ENCODE measurements around the gene PSMF1. TPM values are rescaled to one million over a fixed set of nuclear protein-coding genes. Genes with fewer than 3 reads are reported as not detected.

The PSMF1 gene
- total RNA-seq, 1 donor from 2014 or later, result 129 TPM

- Mint-ChIP-seq H3K27ac (ENCODE audit: unreplicated experiment) (no peak overlapping the region), H3K9me3 (ENCODE audit: unreplicated experiment) (no peaks in the 10 kb centered on the region), H3K4me1 (ENCODE audit: unreplicated experiment) (no peaks in the 10 kb centered on the region), H3K4me3 (ENCODE audit: unreplicated experiment) (no peak overlapping the region), H3K27me3 (ENCODE audit: unreplicated experiment) (no peaks in the 10 kb centered on the region), H3K36me3 (ENCODE audit: unreplicated experiment) (peaks cover 31% of the 10 kb centered on the region)
- DNase-seq (ENCODE audit: extremely low spot score, unreplicated experiment), result peak; percentile 38
- TF ChIP-seq, protein P1, sequence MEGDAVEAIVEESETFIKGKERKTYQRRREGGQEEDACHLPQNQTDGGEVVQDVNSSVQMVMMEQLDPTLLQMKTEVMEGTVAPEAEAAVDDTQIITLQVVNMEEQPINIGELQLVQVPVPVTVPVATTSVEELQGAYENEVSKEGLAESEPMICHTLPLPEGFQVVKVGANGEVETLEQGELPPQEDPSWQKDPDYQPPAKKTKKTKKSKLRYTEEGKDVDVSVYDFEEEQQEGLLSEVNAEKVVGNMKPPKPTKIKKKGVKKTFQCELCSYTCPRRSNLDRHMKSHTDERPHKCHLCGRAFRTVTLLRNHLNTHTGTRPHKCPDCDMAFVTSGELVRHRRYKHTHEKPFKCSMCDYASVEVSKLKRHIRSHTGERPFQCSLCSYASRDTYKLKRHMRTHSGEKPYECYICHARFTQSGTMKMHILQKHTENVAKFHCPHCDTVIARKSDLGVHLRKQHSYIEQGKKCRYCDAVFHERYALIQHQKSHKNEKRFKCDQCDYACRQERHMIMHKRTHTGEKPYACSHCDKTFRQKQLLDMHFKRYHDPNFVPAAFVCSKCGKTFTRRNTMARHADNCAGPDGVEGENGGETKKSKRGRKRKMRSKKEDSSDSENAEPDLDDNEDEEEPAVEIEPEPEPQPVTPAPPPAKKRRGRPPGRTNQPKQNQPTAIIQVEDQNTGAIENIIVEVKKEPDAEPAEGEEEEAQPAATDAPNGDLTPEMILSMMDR (IDR thresholded peaks at IDR 0.05), result no peak
Observed at GRCh38 chr20:1160496-1160895, 42.1 kb downstream of the PSMF1 start.

- no peak overlapping the region for H3K4me3 Mint-ChIP-seq (ENCODE audit: unreplicated experiment)
- H3K4me1 Mint-ChIP-seq (ENCODE audit: unreplicated experiment), result no peaks in the 10 kb centered on the region
- no peak for DNase-seq (ENCODE audit: extremely low spot score, unreplicated experiment)
- no peaks in the 10 kb centered on the region for H3K27me3 Mint-ChIP-seq (ENCODE audit: unreplicated experiment)
- TF ChIP-seq, protein P1 (IDR thresholded peaks at IDR 0.05), result no peak
- peaks cover 31% of the 10 kb centered on the region for H3K36me3 Mint-ChIP-seq (ENCODE audit: unreplicated experiment)
- H3K27ac Mint-ChIP-seq (ENCODE audit: unreplicated experiment), result no peak overlapping the region
- H3K9me3 Mint-ChIP-seq (ENCODE audit: unreplicated experiment), result no peaks in the 10 kb centered on the region
Observed at GRCh38 chr20:1160991-1161390, 42.6 kb downstream of the PSMF1 start.

DNA sequence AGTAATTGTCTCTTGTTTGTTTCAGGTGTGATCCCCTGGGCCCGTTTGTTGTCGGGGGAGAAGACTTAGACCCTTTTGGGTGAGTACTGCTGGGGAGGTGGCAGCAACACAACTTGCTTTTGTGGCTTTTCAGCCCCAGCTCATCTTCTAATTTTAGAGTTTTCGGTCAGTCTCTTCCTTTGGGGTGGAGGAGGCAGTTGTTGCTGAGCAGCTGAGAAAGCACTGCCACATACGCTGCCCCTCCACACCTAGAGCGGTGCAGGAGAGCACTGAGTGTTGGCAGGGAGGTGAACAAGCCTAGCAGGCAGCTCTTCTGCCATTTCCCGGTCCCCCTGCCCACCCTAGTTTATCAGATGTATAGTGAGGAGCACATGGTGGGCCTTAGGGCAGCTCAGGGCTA is 44.7 kb downstream of the PSMF1 start:
- Mint-ChIP-seq H3K27me3 (ENCODE audit: unreplicated experiment) (no peaks in the 10 kb centered on the region), H3K4me3 (ENCODE audit: unreplicated experiment) (no peak overlapping the region), H3K27ac (ENCODE audit: unreplicated experiment) (no peak overlapping the region), H3K36me3 (ENCODE audit: unreplicated experiment) (peaks cover 41% of the 10 kb centered on the region), H3K9me3 (ENCODE audit: unreplicated experiment) (no peaks in the 10 kb centered on the region), H3K4me1 (ENCODE audit: unreplicated experiment) (no peaks in the 10 kb centered on the region)
- DNase-seq (ENCODE audit: extremely low spot score, unreplicated experiment), result peak; percentile 59
- TF ChIP-seq, protein P1 (IDR thresholded peaks at IDR 0.05), result no peak

- TF ChIP-seq, protein P1 (IDR thresholded peaks at IDR 0.05), result no peak
- H3K9me3 Mint-ChIP-seq (ENCODE audit: unreplicated experiment), result no peaks in the 10 kb centered on the region
- H3K36me3 Mint-ChIP-seq (ENCODE audit: unreplicated experiment), result peaks cover 46% of the 10 kb centered on the region
- no peak overlapping the region for H3K27ac Mint-ChIP-seq (ENCODE audit: unreplicated experiment)
- H3K4me3 Mint-ChIP-seq (ENCODE audit: unreplicated experiment), result no peak overlapping the region
- peak; percentile 17 for DNase-seq (ENCODE audit: extremely low spot score, unreplicated experiment)
- no peaks in the 10 kb centered on the region for H3K27me3 Mint-ChIP-seq (ENCODE audit: unreplicated experiment)
- no peaks in the 10 kb centered on the region for H3K4me1 Mint-ChIP-seq (ENCODE audit: unreplicated experiment)
Observed at GRCh38 chr20:1163653-1164052, 45.3 kb downstream of the PSMF1 start.

DNA sequence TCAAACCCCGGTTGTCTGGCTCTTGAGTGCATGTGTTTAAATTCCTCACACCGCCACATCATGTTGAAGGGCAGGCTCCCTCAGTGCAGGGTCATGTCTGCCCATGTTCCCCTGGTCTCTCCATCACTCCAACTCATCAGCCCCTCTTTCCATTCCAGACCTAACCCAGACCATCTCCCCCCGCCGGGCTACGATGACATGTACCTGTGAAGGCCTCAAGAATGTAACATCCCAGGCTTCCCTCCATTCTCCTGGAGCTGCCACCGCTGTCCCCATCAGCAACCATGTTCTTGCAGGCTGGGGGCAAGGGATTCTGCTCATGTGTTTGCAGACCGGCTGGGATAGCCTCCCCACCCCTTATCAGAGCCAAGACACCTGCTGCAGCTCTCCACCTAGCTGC is 46.5 kb downstream of the PSMF1 start:
- no peaks in the 10 kb centered on the region for H3K27me3 Mint-ChIP-seq (ENCODE audit: unreplicated experiment)
- H3K4me1 Mint-ChIP-seq (ENCODE audit: unreplicated experiment), result no peaks in the 10 kb centered on the region
- H3K9me3 Mint-ChIP-seq (ENCODE audit: unreplicated experiment), result no peaks in the 10 kb centered on the region
- TF ChIP-seq, protein P1 (IDR thresholded peaks at IDR 0.05), result no peak
- H3K36me3 Mint-ChIP-seq (ENCODE audit: unreplicated experiment), result peaks cover 50% of the 10 kb centered on the region
- DNase-seq (ENCODE audit: extremely low spot score, unreplicated experiment), result peak; percentile 65
- no peak overlapping the region for H3K4me3 Mint-ChIP-seq (ENCODE audit: unreplicated experiment)
- H3K27ac Mint-ChIP-seq (ENCODE audit: unreplicated experiment), result no peak overlapping the region
